Neural cell (in vitro differentiated cells): ENCODE data around the gene PIGM. TPM values are rescaled to one million over a fixed set of nuclear protein-coding genes. Genes with fewer than 3 reads are reported as not detected.

ENCODE experiments used
- H2AFZ ChIP-seq: fragments of 200-600, 300-800 bp; sonication (generic), shearing (Covaris generic); 2 replicates; pipeline ENCODE4 v1.6.0; 2014; ENCODE audit warnings: low read depth, mild to moderate bottlenecking, antibody characterized with exemption, low read length, moderate library complexity
- H3F3A ChIP-seq: fragments of 200-600 bp; shearing (Covaris generic); 2 replicates; pipeline ENCODE4 v1.6.1; 2016; ENCODE audit warnings: mild to moderate bottlenecking, moderate library complexity, mixed read lengths, antibody characterized with exemption, low read length; ENCODE audit not compliant: insufficient read depth, poor library complexity, severe bottlenecking
- H3K27ac ChIP-seq: fragments of 200-600, 300-800 bp; sonication (generic), shearing (Covaris generic); 2 replicates; pipeline ENCODE4 v1.5.1; 2014; ENCODE audit warnings: mild to moderate bottlenecking, low read length, moderate library complexity
- H3K27me3 ChIP-seq: fragments of 300-800, 200-600 bp; sonication (generic), shearing (Covaris generic); 2 replicates; pipeline ENCODE4 v1.6.0; 2014; ENCODE audit warnings: mild to moderate bottlenecking, low read depth, low read length, moderate library complexity; ENCODE audit not compliant: insufficient read depth
- H3K36me3 ChIP-seq: fragments of 300-800, 200-600 bp; sonication (generic), shearing (Covaris generic); 2 replicates; pipeline ENCODE4 v1.5.1; 2014; ENCODE audit warnings: mild to moderate bottlenecking, antibody characterized with exemption, low read length, moderate library complexity; ENCODE audit not compliant: insufficient read depth
- H3K4me2 ChIP-seq: fragments of 300-800, 200-600 bp; sonication (generic), shearing (Covaris generic); 2 replicates; pipeline ENCODE4 v1.6.0; 2014; ENCODE audit warnings: mild to moderate bottlenecking, low read length
- H3K4me3 ChIP-seq: fragments of 300-800, 200-600 bp; sonication (generic), shearing (Covaris generic); 2 replicates; pipeline ENCODE4 v1.5.1; 2014; ENCODE audit warnings: mild to moderate bottlenecking, low read length, moderate library complexity
- H3K79me2 ChIP-seq: fragments of 200-600 bp; shearing (Covaris generic); replicated peaks from 2 replicates; pipeline ENCODE4 v1.6.0; 2014; ENCODE audit warnings: mild to moderate bottlenecking, low read length, moderate library complexity; ENCODE audit not compliant: insufficient read depth
- H3K9ac ChIP-seq: fragments of 300-800, 200-600 bp; sonication (generic), shearing (Covaris generic); 2 replicates; pipeline ENCODE4 v1.6.1; 2016; ENCODE audit warnings: mild to moderate bottlenecking, low read length, mixed read lengths
- H3K9me2 ChIP-seq: fragments of 200-600 bp; shearing (Covaris generic); 2 replicates; pipeline ENCODE4 v1.6.1; 2016; ENCODE audit warnings: mild to moderate bottlenecking, low read length, mixed read lengths; ENCODE audit not compliant: insufficient read depth
- H3K9me3 ChIP-seq: fragments of 200-600, 300-800 bp; sonication (generic), shearing (Covaris generic); 2 replicates; pipeline ENCODE4 v1.6.1; 2016; ENCODE audit warnings: mild to moderate bottlenecking, mixed run types, low read length, moderate library complexity, mixed read lengths
- H4K20me1 ChIP-seq: fragments of 200-600 bp; shearing (Covaris generic); 2 replicates; pipeline ENCODE4 v1.6.1; 2016; ENCODE audit warnings: mild to moderate bottlenecking, mixed run types; ENCODE audit not compliant: insufficient read depth
- CTCF ChIP-seq: fragments of 450-650 bp; IDR thresholded peaks from 2 replicates; pipeline ENCODE4 v1.5.1; 2014; ENCODE audit warnings: antibody characterized with exemption, mild to moderate bottlenecking, moderate library complexity; ENCODE audit not compliant: poor library complexity, severe bottlenecking
- EP300 ChIP-seq: fragments of 450-650 bp; conservative IDR thresholded peaks from 2 replicates; pipeline ENCODE4 v1.6.1; 2014; ENCODE audit warnings: antibody characterized with exemption, mild to moderate bottlenecking, moderate library complexity; ENCODE audit not compliant: poor library complexity, severe bottlenecking
- EZH2 ChIP-seq: fragments of 200-600, 300-800 bp; shearing (Covaris generic), sonication (generic); IDR thresholded peaks from 2 replicates; pipeline ENCODE4 v1.6.1; 2014; ENCODE audit warnings: antibody characterized with exemption, low read length, borderline replicate concordance, mild to moderate bottlenecking; ENCODE audit not compliant: insufficient read depth, poor library complexity, severe bottlenecking
- MXI1 ChIP-seq: fragments of 450-650 bp; conservative IDR thresholded peaks from 2 replicates; pipeline ENCODE4 v1.6.1; 2014; ENCODE audit warnings: antibody characterized with exemption, mild to moderate bottlenecking; ENCODE audit not compliant: poor library complexity, severe bottlenecking
- POLR2AphosphoS5 ChIP-seq: IDR thresholded peaks from 2 replicates; pipeline ENCODE4 v1.6.1; 2012
- RAD21 ChIP-seq: fragments of 450-650 bp; conservative IDR thresholded peaks from 2 replicates; pipeline ENCODE4 v1.6.1; 2014; ENCODE audit warnings: antibody characterized with exemption, mild to moderate bottlenecking, moderate library complexity
- REST ChIP-seq: IDR thresholded peaks from 2 replicates; pipeline ENCODE4 v1.6.1; 2012; ENCODE audit warnings: borderline replicate concordance
- SMC3 ChIP-seq: fragments of 450-650 bp; conservative IDR thresholded peaks from 2 replicates; pipeline ENCODE4 v1.6.1; 2014; ENCODE audit warnings: antibody characterized with exemption, mild to moderate bottlenecking, moderate library complexity; ENCODE audit not compliant: poor library complexity
- TAF1 ChIP-seq: IDR thresholded peaks from 2 replicates; pipeline ENCODE4 v1.6.1; 2012; ENCODE audit warnings: low read depth
- polyA plus RNA-seq: library from polyadenylated mRNA; depleted of rRNA; stranded (reverse); fragments of >200 nt; gene quantifications from 2 replicates; pipeline ENCODE4 v1.2.3, GENCODE V29; 2014

PIGM gene
- polyA plus RNA-seq, 1 donor from 2014 or later: 3.8 TPM

- H3K4me2 ChIP-seq: peak overlapping the region; percentile 4
- H3K79me2 ChIP-seq: no peaks in the 10 kb centered on the region
- TF ChIP-seq CTCF (no peak), RAD21 (no peak), REST (no peak), TAF1 (no peak), SMC3 (no peak), POLR2AphosphoS5 (no peak), EP300 (no peak), MXI1 (no peak), EZH2 (no peak)
- H3K9me3 ChIP-seq: no peaks in the 10 kb centered on the region
- H3K27me3 ChIP-seq: no peaks in the 10 kb centered on the region
- H3F3A ChIP-seq: peaks cover 5% of the 10 kb centered on the region
- no peaks in the 10 kb centered on the region for H3K36me3 ChIP-seq
- no peak overlapping the region for H3K27ac ChIP-seq
- no peaks in the 10 kb centered on the region for H4K20me1 ChIP-seq
- H3K9me2 ChIP-seq: no peaks in the 10 kb centered on the region
- H3K9ac ChIP-seq: no peak overlapping the region
- no peak overlapping the region for H2AFZ ChIP-seq
- H3K4me3 ChIP-seq: no peak overlapping the region
Measured at GRCh38 chr1:160028426-160028825, 3.4 kb downstream of the PIGM start.

GRCh38 chr1:160025314-160025713, 6.5 kb downstream of the PIGM start:
- no peaks in the 10 kb centered on the region for H3K9me2 ChIP-seq
- H3K9me3 ChIP-seq: no peaks in the 10 kb centered on the region
- no peak overlapping the region for H3K9ac ChIP-seq
- H3K4me2 ChIP-seq: no peak overlapping the region
- no peaks in the 10 kb centered on the region for H3K79me2 ChIP-seq
- H3K27me3 ChIP-seq: no peaks in the 10 kb centered on the region
- TF ChIP-seq EP300: no peak
- TF ChIP-seq REST: no peak
- no peak for TF ChIP-seq TAF1
- TF ChIP-seq RAD21: no peak
- TF ChIP-seq CTCF: no peak
- no peak for TF ChIP-seq SMC3
- no peak for TF ChIP-seq EZH2
- TF ChIP-seq POLR2AphosphoS5: no peak
- TF ChIP-seq MXI1: no peak
- H3K4me3 ChIP-seq: no peak overlapping the region
- H3F3A ChIP-seq: no peaks in the 10 kb centered on the region
- H3K27ac ChIP-seq: no peak overlapping the region
- no peaks in the 10 kb centered on the region for H4K20me1 ChIP-seq
- H2AFZ ChIP-seq: no peak overlapping the region
- no peaks in the 10 kb centered on the region for H3K36me3 ChIP-seq
